Bone marrow (tissue), 2 donors: ENCODE measurements around the gene S1PR1.

Experiments used
- DNase-seq, 2 donors: peaks; one replicate each; lab custom pipeline; 2025; lab: John Stamatoyannopoulos, UW

Gene S1PR1

GRCh38 chr1:101280049-101280592, 43.3 kb downstream of the S1PR1 start:
- DNase-seq = no peak

DNA sequence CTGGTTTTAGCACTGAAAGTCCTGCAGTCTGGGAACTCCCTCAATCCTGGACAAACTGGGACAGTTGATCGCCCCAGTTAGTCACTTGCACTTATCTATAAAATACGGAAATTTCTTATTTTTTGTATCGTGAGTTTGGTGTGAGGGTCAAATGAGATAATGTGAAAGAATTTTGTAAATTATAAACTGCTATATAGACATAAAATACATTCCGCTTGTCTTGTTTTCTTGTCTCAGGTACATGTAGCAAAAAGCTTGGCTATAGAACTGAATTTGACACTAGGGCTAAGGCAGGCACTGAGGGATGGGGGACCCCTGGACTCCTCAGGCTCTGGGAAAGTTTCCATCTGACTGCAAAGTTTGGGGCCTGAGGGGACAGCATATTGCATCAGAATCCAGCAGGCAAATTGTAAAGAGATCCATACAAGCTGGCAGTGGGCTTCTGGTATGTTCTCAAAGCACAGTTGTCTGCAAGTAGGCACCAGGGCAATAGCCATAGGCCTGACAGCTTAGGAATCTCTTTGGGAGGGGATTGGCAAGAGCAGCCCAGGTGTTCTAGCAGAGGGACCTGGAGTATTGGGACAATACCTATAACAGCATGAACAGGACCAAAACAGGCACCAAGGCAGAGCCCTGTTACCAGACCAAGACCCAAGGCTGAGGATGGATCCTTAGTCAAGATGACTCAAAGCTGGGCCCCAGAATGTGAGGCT, 44.3 kb downstream of the S1PR1 start:
- no peak for DNase-seq

DNA sequence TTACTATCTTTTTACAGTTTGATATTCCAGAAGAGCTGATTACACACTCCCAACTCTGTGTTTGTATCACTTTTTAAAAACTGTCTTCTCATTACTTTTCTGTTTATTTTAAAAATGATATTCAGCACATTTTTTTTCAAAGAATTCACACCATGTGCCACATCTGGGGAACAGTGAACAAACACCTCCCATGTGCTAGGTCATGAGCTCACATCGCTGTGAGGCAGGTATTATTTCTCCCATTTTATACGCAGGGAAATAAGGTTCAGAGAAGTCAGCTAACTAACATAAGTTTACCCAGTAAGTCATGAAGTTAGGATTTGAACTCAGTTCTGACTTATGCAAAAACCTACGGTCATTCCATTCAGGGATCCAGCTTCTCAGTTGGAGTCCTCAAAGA, 44.9 kb downstream of the S1PR1 start:
- no peak for DNase-seq

DNA sequence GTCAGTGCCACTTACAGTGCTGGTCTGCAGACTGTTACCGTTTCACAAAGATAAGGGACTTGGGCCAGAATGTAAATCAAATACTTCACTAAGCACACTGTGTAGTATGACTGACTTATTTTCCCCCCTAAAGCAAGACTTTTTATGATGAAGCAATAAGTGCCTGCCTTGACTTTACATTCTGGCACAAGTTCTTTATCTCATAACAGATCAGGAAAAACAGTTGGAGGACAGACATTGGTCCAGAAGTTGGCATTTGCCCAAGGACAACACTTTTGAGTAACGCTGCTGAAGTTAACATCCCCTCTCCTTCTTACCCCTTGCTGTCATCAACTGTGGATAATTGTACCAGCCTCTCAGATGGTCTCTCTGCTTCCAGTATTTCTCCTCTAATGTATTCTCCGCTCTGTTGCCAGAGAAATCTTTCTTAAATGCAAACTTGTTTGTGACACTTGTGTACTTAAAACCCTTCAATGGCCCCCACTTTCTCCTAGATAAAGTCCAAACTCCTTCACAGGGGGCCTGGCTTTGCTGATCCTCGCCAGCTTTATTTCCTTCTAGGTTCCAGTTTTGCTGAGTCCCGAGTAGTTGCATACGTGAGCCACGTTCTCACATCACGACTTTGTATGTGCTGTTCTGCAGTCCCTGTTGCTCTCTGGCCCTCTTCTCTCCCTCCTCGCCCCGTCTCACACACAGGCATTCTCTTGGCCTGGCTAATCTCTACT, 45.7 kb downstream of the S1PR1 start:
- DNase-seq = no peak

DNA sequence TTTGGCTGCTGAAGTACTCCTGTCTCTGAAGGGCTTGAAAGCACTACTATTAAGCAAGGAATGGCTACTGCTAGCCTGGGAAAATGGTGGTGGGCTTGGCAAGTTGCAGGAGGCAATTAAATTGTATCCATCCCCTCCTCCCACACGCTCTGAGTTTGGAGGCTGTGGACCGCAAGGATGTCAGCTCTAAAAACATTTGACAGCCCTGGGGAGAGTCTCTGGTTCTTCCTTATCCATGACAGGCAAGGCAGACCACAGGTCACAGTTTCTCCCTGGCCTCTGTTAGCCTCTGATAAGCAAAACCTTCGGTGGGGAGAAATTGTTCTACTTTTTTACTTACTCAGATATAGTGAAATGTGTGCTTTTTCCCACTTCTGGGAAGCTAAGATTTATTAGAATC, 46.6 kb downstream of the S1PR1 start:
- no peak for DNase-seq

DNA sequence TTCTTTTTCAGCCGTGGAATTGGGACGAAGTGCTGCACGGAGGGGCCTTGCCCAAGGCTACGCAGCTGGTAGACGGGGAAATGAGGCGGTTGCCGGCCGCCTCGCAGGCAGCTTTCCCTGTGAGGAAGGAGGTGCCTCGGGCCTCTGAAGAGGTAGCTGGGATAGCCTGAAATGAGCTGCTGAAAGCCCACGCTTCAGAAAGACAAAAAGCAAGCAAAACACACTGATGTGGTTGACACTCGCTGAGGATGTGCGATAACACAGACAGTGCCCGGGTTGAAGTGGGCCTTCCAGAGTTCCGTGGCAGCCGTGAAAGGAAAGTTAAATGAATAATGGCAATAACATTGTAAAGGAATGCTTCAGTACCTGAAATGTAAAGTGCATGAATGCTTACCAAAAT, 47.2 kb downstream of the S1PR1 start:
- DNase-seq = no peak

- no peak for DNase-seq
Observed at GRCh38 chr1:101284622-101285218, 47.9 kb downstream of the S1PR1 start.

DNA sequence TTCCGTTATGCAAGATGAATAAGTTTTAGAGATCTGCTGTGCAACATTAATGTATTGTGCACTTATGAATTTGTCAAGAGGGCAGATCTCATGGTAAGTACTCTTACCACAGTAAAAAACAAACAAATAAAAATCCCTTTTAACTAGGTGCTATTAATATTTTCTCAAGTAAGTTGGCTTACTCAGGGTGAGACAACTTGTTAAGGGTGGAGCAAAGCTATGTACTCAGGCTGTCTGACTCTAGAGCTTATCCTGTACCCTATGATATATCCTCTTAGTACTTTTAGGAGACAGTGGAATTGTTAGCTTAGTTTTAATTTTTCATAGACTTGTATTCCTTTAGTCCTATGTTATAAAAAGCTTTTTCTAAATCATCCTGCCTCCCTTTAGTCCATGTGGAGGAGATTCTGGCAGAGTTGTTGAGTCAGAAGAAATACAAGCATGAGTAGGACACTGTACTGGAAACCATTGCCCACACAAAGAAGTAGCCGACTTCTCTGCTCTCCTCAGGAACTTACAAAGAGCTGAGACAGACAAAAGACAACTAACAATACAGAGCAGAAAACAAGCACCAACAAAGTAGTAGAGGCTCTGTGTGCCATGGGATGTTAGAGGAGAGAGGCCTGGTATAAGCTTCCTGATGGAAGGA, 49.2 kb downstream of the S1PR1 start:
- no peak for DNase-seq

- peak in 1 of 2 donors; percentile 81 for DNase-seq
Observed at GRCh38 chr1:101288491-101288944, 51.7 kb downstream of the S1PR1 start.

GRCh38 chr1:101290119-101290921, 53.5 kb downstream of the S1PR1 start:
- no peak for DNase-seq
